Ammon's horn (tissue), 1 donor: ENCODE measurements around the gene GAK.

Source experiments
- DNase-seq: peaks from one replicate; pipeline ENCODE4 v3.0.0-alpha.2; 2016; ENCODE audit warnings: low spot score

GAK gene

DNA sequence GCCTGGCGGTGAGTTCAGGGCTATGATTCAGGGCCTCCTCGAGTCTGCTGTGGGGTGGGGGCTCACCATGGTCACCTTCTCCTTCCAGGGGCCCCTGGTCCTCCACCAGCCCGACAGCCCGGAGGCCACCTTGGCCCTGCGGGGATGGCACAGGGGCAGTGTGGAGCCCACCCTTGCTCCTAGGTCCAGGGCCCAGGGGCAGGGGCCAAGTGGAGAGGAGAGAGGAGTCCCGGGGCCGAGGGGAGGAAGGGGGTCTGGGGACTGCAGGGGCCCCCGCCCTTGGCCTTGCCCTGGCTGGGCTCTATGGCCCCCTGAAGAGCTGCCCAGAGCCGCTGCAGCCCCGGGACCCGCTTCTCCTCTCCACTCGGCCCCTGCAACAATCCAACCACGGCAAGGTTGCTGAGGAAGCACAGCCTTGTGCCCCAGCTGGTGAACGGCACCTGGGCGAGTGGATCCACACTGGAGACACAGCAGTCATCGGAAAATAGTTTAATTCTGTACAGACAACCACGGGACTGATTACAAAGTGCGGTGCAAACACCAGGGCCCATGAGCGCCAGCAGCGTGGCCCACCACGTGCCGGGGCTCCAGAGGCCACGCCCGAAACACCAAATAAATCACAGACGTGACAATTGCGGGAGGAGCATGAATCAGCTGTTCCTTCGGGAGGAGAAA, 83.2 kb downstream of the GAK start:
- no peak for DNase-seq

DNA sequence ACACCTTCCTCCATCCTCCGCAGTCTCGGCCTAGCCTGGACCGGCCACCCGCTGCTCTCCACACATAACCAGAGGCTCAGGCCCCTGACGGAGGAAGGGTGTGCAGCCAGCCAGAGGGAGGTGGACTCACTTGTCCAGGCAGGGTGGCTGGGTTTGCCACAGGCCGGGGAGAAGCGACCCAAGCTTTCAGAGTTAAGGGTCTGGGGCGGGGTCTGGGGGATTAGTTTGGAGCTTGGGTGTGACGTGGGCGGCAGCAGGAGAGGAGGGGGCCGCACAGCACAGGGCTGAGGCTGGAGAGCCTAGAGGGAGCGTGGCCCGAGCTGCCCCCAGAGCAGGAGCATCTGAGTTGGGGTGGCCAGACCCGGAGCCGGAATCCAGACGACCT, 83.8 kb downstream of the GAK start:
- DNase-seq = no peak

DNA sequence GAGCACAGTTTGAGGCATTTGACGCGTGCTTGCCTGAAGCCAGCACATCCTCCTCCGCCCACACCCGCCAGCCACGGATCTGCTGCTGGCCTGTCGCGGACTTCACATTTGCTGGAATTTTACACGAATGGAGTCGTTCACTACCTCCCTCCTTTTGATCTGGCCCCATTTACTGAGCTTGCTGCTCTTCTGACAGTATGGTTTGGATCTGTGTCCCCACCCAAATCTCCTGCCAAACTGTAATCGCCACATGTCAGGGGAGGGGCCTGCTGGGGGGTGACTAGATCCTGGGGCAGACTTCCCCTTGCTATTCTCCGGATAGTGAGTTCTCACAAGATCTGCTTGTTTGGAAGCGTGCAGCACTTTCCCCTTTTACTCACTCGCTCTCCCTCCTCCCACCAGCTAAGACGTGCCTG, 86.3 kb downstream of the GAK start:
- no peak for DNase-seq

DNA sequence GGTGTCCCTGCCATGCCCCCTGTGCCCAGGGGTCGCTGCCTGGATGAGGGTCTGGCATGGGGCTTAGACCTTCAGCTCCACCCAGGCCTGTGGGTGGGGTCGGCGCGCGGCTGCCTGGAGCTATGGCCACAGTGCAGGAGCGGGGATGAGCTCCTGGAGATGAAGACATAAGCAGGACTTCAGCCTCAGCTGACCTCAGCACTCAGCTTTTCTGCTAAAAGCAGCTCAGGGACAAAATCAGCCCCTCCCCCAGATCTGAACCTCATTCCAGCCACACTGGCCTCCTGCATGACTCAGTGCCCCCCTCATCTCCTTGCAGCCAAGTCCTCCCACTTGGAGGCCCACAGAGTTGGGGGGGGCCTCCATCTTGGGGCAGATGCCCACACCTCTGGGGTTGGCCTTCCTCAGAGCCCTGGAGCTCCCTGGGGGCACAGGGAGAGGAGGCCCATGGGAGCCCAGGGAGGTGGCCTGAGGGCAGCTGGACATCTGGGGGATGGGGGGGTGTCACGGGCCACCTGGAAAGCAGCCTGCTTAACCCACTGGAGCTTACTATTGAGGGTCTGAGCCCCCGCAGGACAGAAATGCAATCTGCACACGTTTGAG, 86.8 kb downstream of the GAK start:
- DNase-seq = no peak

DNA sequence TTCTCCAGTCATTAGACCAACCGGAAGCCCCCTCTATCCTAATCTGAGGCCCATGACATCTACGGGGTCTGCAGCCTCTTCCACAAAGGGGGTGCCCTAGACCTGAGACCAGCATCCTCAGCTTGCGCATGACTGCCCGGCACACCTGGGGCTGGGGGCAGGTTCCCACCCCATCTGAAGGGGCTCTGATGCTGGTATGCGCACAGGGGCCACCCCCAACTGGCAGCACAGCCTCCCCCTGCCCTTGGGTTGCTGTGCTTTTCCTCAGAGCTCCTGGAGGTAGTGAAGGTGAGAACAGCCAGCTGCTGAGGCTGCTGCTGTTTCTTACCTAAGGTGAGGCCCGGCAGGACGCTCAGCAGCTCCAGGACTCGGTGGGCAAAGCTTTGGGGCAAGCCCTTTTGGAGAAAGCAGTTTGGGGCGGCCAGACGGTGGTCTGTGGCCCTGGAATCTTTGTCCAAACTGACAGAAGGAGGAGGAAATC, 87.3 kb downstream of the GAK start:
- no peak for DNase-seq

DNA sequence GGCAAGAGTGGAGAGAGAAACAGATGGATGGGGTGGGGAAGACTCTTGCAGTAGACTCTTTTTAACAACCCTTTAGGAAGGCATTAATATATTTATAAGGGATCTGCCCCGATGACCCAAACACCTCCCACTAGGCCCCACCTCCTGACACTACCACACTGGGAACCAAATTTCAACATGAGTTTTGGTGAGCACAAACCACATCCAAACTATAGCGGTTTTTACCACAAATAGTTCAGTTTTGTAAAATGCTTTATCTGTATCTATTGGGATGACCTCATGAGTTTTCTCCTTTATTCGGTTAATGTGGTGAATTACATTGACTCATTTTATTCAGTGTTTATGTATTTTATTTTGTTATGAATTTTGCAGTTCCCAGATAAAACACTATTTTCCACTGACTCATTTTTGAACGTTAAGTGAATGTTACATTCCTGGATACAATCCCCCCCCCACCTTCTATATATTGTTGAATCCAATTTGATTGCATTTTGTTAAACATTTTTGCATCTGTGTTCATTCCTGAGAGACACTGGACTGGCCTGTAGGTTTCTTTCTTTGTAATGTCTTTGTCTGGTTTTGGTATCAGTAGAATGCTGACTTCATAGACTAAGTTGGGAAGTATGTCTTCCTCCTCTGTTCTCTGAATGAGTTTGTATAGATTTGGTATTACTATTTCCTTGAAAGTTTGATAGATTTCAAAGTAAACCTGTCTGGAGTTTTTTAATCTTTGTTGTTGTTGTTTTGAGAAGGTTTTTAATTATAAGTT, 92.3 kb downstream of the GAK start:
- no peak for DNase-seq

DNA sequence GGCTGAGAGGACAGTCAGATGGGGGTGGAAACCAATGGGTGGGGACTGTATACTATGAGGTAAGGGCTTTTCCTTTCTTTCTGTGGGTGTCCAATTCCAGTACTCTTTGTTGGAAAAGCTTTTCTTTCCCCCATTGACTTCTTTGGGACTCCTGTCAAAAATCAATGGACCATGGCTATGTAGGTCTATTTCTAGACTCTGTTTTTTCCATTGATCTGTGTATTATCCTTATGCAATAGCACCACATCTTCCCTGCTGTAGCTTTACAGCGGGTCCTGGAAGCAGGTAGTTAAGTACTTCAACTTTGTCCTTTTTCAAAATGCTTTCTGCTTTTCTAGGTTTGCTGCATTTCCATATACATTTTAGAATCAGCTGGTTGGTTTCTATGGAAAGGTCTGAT, 94.3 kb downstream of the GAK start:
- DNase-seq = no peak

DNA sequence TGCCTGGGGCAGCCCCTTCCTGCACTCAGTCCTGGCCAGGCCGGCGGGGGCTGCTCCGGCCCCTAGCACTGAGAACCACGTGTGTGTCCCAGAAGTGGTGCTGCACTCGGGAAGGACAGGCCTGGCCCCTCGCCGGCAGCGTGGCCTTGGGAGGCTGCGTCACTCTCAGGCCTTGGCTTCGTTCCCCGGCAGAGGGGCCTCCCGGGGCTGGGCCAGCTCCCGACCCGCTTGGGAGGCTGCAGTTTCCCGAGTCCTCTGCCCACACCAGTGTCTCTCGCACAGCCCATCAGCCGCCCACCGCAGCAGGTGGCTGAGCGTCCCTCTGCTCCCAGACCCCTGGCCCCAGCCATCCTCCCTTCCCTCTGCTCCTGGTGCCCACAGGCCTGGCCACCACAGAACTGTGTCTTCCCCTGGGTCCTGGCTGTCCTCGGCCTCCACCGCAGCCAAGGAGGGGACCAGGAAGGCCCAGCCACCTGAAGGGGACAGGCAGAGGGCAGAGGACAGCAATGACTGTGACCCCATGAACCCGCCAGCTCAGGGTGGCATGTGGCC, 95.3 kb downstream of the GAK start:
- no peak for DNase-seq

DNA sequence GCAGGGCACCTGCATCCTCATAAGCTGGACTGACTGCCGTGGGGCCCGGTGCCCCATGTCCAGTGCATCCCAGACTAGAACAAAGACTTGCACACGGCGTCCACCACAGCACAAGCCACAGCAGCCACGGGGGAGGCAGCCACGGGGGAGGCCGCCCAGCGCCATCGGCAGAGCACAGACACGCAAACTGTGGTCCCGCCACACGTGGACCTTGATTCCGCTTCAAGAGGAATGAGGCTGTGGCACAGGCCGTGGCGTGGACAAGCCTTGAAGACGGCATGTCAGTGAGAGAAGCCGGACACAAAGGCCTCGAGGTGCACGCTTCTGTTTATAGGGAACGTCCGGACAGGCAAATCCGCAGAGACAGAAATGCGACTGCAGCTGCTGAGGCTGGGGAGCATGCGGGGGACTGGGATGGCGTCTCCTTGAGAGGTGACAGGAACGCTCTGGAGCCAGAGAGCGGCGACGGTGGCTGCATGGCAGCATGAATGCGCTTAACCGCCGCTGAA, 96.1 kb downstream of the GAK start:
- DNase-seq = no peak

DNA sequence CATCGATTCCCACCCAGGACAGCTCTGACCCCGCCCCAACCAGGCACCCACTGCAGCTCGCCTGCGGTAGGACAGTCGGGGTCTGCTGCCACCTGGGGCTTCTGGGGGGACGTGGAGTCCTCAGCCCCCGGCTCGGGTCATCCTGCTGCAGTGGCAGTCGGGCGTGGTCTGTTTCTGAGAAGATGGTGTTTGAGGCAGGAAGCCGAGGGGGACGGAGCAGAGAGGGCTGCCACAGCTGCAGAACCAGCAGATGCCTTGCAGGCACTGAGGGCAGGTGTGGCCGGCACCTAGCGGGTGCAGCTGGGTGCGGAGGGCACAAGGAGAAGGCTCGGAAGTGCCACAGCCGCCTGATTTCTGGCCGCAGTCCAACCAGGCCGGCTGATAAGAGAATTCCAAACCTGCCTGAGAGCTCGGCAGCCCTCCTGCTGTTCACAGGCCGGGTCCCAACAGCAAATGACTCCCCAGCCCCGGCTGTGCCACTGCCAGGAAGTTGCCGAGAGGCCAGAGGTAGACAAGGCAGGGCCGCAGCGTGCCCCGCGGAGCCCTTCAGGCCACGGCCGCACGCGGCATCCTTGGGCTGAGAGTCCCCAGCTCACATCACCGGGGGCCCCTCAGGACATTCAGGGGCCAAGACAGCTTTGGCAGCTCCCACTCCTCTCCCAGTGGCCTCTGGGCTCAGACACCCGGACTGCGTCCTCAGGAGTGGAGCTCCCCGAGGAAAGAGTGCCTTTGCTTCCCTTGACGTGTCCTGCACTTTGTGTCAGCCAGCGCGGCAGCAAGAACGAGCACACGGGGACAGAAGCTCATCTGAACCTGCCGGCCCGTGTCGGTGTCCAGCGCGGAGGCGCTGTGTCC, 96.7 kb downstream of the GAK start:
- DNase-seq = no peak

DNA sequence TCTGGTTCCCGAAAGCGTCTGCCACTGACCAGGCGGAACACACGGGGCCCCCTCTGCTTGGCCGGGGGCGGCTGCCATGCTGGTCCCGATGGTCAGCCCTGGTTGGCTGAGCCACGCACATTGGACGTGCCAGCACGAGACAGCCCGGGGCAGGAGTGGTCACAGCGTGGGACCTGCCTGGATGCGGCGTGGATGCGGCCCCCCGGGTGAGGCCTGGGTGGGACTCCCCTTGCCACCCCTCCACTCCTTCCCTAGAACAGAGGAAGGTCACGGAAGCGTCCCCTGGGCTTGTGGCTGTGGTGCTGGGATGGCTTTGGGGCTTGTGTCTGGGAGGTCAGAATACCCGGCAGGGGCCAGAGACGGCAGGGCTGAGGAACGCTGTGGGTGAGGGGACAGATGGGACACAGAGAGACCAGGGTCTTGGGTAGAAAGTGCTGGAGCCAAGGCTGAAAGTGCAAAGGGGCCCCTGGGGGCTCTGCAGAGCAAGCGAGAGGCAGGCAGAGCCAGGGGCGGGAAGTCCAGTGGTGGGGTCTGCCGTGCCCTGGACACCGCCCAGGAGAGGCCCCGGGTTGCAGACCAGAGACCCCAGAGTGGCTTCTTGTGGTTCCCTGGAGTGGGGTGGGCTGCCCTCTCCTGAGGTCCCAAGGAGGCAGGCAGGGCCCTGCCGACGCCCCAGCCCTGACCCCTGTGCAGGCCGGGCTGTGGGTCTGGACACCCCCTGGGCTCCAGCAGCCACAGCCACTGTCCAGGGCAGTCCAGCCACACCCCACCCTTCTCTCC, 97.6 kb downstream of the GAK start:
- DNase-seq = no peak

DNA sequence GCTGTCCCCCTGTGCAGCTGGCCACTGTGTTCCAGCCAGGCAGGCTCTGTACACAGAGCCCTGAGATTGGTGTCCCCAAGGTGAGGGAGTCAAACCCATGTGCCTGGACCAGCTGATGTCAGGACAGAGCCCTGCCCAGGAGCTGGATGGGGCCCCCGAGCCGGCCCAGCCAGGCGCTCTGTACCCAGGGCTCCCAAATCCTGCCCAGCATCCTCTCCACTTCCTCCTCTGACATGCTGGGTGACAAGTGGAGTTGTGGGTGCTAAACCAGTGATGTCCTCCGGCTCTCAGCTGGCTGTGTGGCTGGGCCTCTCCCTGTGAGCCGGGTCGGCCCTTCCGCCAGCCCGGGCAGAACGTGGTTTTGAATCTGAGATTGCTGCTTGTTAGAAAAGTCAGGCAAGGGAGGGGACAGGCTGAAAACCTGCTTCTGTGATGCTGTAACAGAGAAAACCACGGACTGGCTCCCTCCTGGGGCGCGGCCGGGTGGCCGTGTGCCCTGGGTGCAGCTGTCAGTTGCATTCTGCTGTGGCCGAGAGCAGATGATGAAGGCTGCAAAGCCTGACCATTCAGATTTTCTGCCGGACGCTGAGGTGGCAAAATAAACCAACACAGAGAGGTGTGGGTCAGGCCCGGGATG, 98.3 kb downstream of the GAK start:
- DNase-seq = no peak

DNA sequence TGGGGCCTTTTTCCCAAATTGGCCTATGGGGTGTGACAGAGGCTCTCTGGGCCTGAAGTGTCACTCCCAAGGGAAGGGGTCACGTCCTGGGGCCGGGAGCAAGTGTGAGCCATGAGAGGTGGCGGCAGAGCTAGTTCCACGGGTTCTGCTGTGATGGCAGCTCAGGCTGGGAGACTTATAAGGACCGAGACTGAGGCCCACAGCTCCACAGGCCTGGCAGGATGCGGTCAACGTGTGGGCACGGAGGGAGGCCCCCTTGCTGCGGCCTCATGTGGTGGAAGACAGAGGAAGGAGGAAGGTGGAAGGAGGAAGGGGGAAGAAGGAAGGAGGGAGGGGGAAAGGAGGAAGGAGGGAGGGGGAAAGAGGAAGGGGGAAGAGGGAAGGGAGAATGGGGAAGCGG, 99.0 kb downstream of the GAK start:
- DNase-seq = no peak

DNA sequence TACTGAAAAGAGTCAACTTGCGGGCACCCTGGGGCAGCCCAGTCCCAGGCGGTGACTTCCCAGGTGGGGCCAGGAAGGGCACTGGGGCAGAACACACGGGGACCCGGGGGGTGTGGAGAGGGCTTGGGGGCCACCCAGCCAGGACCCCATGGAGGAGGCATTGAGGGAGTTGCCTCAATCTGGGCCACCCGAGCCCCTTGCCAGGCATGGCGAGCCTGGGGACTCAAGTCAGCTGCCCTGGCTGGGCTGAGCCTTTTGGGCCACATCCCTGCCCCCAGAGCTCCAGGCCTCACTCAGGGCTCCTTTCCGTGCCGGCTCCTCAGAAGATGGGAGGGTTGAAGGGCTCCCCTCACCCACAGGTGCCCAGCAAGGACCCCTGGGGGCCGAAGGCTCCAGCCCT, 99.6 kb downstream of the GAK start:
- no peak for DNase-seq

DNA sequence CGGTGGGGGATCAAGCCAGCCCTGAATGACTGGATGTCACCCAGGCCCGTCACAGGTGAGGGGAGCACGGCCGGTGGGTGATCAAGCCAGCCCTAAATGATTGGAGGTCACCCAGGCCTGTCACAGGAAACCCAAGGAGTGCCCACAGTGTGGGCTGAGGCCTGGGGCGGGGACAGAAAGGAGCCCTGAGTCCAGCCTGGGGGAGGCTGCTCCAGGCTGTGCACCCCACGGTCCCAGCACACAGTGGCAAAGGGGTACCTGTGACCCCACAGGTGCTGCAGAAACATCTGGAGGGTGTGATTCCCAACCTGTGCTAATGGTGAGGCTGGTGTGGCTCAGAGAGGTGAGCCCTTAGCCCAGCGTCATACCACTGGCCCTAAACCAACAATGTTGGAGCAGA, 100.0 kb downstream of the GAK start:
- no peak for DNase-seq

DNA sequence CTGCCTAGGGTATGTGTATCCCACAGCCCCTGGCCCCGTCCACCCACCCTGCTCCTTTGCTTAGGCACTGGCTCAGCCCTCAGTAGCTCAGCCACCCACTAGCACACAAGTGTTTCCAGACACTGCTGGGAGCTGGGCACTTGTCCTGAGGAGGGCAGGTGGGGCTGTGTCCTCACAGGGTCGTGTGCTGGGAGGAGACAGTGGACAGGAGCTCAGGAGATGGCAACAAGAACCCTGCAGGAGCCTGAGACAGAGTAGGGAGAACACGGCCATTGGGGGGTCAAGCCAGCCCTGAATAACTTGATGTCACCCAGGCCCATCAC, 100.7 kb downstream of the GAK start:
- DNase-seq = no peak

DNA sequence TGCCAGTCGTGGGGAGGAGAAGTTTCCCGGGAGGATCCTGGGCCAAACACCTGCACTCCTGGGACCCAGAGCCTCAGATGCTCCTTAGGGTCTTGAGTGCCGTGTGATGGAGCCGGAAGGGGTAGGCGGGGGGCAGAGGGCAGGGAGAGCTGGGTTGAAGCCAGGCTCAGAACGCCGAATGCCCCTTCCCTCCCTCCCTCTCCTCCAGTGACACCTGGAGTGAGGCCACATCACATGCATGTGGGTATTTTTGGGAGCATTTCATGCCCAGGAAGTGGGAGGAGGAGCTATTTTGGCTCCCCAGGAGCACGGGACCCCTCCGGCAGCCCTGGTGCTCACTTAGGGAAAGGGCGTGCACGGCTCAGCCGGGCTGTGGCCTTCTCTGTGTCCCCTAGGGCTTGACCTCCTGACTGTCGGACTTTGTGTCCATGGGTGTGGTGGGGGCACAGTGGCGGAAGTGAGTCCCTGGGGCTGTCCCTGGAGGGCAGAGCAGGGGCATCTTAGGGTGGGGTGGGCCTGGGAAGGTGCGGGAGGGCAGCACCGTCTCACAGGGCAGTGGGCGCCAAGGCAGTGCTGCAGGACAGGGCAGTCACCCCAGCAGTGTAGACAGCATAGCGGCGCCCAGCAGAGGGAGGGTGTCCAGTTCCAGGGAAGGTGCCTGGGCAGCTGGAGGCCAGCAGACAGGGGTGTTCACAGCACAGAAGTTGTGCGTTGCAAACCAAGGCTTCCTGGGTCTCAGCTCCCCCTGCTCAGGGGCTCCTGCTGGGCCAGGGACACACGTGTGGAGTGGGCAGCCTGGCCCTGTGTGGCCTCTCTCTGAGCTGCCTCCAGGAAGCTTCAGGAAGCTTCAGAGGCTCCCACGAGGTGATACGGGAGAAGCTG, 101.3 kb downstream of the GAK start:
- DNase-seq = no peak

DNA sequence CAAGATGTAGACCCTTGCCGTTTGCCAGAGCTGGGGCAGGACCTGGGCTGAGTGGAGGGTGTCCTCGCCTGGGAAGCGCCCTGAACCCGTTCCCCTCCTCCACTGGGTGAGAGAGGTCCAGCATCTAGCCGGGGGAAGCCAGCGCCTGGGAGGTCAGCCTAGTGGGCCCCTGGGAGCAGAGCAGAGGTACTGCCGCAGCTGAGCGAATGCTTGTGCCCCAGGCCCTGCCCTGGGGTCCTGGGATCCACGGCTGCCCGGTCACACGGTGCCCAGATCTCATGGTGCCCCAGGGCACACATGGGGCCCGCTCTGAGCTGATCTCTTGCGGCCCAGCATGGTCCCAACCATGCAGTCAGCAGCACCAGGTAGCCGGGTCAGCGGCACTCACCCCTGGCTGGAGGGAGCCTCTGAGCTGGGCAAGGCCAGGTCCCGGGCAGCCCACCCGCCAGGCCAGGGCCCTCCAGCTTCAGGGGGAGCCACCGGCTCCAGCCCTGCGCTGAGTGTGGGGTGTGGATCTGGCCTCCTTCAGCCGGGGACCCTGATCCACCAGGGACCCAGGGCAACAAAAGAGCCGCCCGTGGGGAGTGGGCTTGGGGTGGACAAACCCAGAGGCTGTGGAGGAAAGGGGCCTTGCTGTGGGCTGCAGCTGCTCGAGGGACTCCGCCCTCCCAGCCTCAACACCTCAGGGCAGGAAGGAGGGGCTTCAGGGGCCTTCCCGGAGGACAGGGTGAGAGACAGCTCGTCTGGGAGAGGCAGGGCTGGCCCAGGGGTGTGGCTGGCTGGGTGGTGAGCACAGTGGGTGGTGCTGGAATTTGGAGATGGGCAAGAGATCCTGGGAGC, 102.1 kb downstream of the GAK start:
- DNase-seq = no peak

DNA sequence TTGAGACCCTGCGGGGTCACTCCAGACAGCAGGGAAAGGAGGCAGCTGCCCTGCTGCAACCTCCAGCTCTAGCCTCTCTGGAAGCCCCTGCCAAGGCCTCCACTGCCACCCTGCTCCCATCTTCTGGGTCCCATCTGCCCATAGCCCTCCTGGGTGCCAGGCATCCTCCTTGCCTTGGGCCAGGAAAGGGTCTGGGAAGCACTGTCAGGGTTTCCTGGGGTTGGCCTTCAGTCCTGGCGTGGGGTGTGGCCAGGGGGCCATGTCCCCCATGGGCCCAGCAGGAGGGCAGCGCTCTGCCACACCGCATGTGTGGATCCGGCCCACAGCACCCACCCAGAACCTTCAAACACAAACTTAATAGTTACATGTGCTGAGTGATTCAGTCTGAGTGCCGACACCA, 102.8 kb downstream of the GAK start:
- DNase-seq = no peak
